Smooth muscle cell (in vitro differentiated cells): ENCODE measurements around the gene NPRL2. TPM values are rescaled to one million over a fixed set of nuclear protein-coding genes. Genes with fewer than 3 reads are reported as not detected.
A peak's percentile ranks its signal among the peaks of the same experiment; 100 is the strongest.

ENCODE experiments used
- DNase-seq: peaks from one replicate; lab custom pipeline; 2025; ENCODE audit not compliant: unreplicated experiment; lab: John Stamatoyannopoulos, UW
- H2AFZ ChIP-seq: fragments of 200-600 bp; sonication (generic); 2 replicates; pipeline ENCODE4 v1.6.0; 2016; ENCODE audit warnings: antibody characterized with exemption, low read depth, mild to moderate bottlenecking
- H3F3A ChIP-seq: fragments of 200-600 bp; sonication (generic); 2 replicates; pipeline ENCODE4 v1.6.0; 2017; ENCODE audit warnings: antibody characterized with exemption, low read depth
- H3K27ac ChIP-seq: fragments of 200-600 bp; sonication (generic); 2 replicates; pipeline ENCODE4 v1.5.1; 2016; ENCODE audit warnings: low read depth, mild to moderate bottlenecking
- H3K27me3 ChIP-seq: fragments of 200-600 bp; sonication (generic); 2 replicates; pipeline ENCODE4 v1.6.1; 2016; ENCODE audit warnings: low read depth, mild to moderate bottlenecking
- H3K36me3 ChIP-seq: fragments of 200-600 bp; sonication (generic); 2 replicates; pipeline ENCODE4 v1.5.1; 2016; ENCODE audit warnings: low read depth
- H3K4me1 ChIP-seq: fragments of 200-600 bp; sonication (generic); 2 replicates; pipeline ENCODE4 v1.5.1; 2016; ENCODE audit warnings: low read depth
- H3K4me2 ChIP-seq: fragments of 200-600 bp; sonication (generic); 2 replicates; pipeline ENCODE4 v1.6.0; 2016; ENCODE audit warnings: mild to moderate bottlenecking
- H3K4me3 ChIP-seq: fragments of 200-600 bp; sonication (generic); 2 replicates; pipeline ENCODE4 v1.5.1; 2016; ENCODE audit warnings: mild to moderate bottlenecking
- H3K79me2 ChIP-seq: fragments of 200-600 bp; sonication (generic); 2 replicates; pipeline ENCODE4 v1.6.0; 2016; ENCODE audit warnings: low read depth, mild to moderate bottlenecking
- H3K9ac ChIP-seq: fragments of 200-600 bp; sonication (generic); 2 replicates; pipeline ENCODE4 v1.6.0; 2016; ENCODE audit warnings: low read depth
- H3K9me3 ChIP-seq: fragments of 200-600 bp; sonication (generic); replicated peaks from 2 replicates; pipeline ENCODE4 v1.5.1; 2016; ENCODE audit warnings: low read depth
- H4K20me1 ChIP-seq: fragments of 200-600 bp; sonication (generic); 2 replicates; pipeline ENCODE4 v1.6.0; 2016; ENCODE audit warnings: low read depth
- WGBS: methylation state at CpG from one replicate; pipeline ENCODE4 v1.1.7; 2016; ENCODE audit warnings: low lambda C conversion rate; 5-methylcytosine and 5-hydroxymethylcytosine counted together
- polyA plus RNA-seq: library from polyadenylated mRNA; unstranded; fragments of >200 nt; fragmentation: Nextera tagmentation; extraction: Ambion mirVana; gene quantifications from 2 replicates; pipeline ENCODE4 v1.2.1, GENCODE V29; 2016
- total RNA-seq: library from RNA; depleted of rRNA; stranded (reverse); fragments of >200 nt; gene quantifications from 2 replicates; pipeline ENCODE4 v1.2.3, GENCODE V29; 2014
- TF ChIP-seq, protein P1 (sequence below): fragments of 200-600 bp; sonication (generic); IDR thresholded peaks from 2 replicates; pipeline ENCODE4 v1.5.1; 2017; ENCODE audit warnings: borderline replicate concordance, mild to moderate bottlenecking, antibody characterized with exemption; ENCODE audit not compliant: insufficient read depth, poor library complexity, severe bottlenecking

Gene NPRL2
- total and polyA plus RNA-seq, 2 experiments from 2014 or later: 25.1 to 29.3 TPM

GRCh38 chr3:50388720-50389413 is 38.3 kb upstream of the NPRL2 start:
- H3K9me3 ChIP-seq: no peaks in the 10 kb centered on the region
- no peaks in the 10 kb centered on the region for H3K79me2 ChIP-seq
- H3K27me3 ChIP-seq: no peaks in the 10 kb centered on the region
- H3K4me2 ChIP-seq: no peak overlapping the region
- H3K27ac ChIP-seq: no peak overlapping the region
- no peaks in the 10 kb centered on the region for H3F3A ChIP-seq
- no peaks in the 10 kb centered on the region for H3K4me1 ChIP-seq
- no peak overlapping the region for H3K9ac ChIP-seq
- H3K36me3 ChIP-seq: no peaks in the 10 kb centered on the region
- DNase-seq: no peak
- H3K4me3 ChIP-seq: no peak overlapping the region
- 83% methylated on average over 22 of the region's 22 CpGs for WGBS
- no peak overlapping the region for H2AFZ ChIP-seq
- no peaks in the 10 kb centered on the region for H4K20me1 ChIP-seq
- TF ChIP-seq, protein P1, sequence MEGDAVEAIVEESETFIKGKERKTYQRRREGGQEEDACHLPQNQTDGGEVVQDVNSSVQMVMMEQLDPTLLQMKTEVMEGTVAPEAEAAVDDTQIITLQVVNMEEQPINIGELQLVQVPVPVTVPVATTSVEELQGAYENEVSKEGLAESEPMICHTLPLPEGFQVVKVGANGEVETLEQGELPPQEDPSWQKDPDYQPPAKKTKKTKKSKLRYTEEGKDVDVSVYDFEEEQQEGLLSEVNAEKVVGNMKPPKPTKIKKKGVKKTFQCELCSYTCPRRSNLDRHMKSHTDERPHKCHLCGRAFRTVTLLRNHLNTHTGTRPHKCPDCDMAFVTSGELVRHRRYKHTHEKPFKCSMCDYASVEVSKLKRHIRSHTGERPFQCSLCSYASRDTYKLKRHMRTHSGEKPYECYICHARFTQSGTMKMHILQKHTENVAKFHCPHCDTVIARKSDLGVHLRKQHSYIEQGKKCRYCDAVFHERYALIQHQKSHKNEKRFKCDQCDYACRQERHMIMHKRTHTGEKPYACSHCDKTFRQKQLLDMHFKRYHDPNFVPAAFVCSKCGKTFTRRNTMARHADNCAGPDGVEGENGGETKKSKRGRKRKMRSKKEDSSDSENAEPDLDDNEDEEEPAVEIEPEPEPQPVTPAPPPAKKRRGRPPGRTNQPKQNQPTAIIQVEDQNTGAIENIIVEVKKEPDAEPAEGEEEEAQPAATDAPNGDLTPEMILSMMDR: no peak

GRCh38 chr3:50388016-50388719 is 37.6 kb upstream of the NPRL2 start:
- no peak overlapping the region for H3K4me2 ChIP-seq
- H2AFZ ChIP-seq: no peak overlapping the region
- WGBS: 85% methylated on average over 25 of the region's 25 CpGs

DNA sequence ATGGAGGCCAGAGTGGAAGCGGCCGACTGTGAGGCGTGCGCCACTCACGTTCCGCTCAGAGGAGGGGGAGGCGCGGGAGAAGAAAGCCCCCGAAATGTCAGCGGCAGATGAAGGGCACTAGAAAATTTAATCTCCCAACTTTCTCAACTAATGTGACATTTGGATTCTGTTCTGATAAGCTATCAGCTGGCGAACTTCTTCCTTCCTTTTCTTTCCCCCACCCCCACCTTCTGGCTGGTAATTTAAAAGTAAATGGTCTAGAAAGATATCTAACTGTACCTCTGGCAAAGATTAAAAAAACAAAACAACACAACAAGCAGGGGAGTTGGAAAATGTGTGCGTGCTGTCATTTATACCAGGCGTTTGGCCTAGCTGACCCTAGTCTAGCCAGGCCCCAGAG is 35.2 kb upstream of the NPRL2 start:
- TF ChIP-seq, protein P1: no peak
- Histone ChIP-seq H3K4me1 (no peaks in the 10 kb centered on the region), H3K27ac (no peak overlapping the region), H3K36me3 (no peaks in the 10 kb centered on the region), H3K27me3 (no peaks in the 10 kb centered on the region), H3K79me2 (no peaks in the 10 kb centered on the region), H3K9me3 (no peaks in the 10 kb centered on the region), H3K4me3 (no peak overlapping the region), H3K9ac (no peak overlapping the region), H3F3A (no peaks in the 10 kb centered on the region), H3K4me2 (no peak overlapping the region), H2AFZ (no peak overlapping the region), H4K20me1 (no peaks in the 10 kb centered on the region)
- DNase-seq: no peak
- WGBS: 90% methylated on average over 13 of the region's 13 CpGs

More at GRCh38 chr3:50388016-50388719, 37.6 kb upstream of the NPRL2 start:
- Histone ChIP-seq H4K20me1 (no peaks in the 10 kb centered on the region), H3K27ac (no peak overlapping the region), H3K4me1 (no peaks in the 10 kb centered on the region), H3K4me3 (no peak overlapping the region), H3K79me2 (no peaks in the 10 kb centered on the region), H3K9ac (no peak overlapping the region), H3K9me3 (no peaks in the 10 kb centered on the region), H3K36me3 (no peaks in the 10 kb centered on the region), H3F3A (no peaks in the 10 kb centered on the region), H3K27me3 (no peaks in the 10 kb centered on the region)
- DNase-seq: no peak
- TF ChIP-seq, protein P1: peak; percentile 18
